Measurements from ENCODE around the gene KATNIP.
A peak's percentile ranks its signal among the peaks of the same experiment; 100 is the strongest.

KATNIP gene

DNA sequence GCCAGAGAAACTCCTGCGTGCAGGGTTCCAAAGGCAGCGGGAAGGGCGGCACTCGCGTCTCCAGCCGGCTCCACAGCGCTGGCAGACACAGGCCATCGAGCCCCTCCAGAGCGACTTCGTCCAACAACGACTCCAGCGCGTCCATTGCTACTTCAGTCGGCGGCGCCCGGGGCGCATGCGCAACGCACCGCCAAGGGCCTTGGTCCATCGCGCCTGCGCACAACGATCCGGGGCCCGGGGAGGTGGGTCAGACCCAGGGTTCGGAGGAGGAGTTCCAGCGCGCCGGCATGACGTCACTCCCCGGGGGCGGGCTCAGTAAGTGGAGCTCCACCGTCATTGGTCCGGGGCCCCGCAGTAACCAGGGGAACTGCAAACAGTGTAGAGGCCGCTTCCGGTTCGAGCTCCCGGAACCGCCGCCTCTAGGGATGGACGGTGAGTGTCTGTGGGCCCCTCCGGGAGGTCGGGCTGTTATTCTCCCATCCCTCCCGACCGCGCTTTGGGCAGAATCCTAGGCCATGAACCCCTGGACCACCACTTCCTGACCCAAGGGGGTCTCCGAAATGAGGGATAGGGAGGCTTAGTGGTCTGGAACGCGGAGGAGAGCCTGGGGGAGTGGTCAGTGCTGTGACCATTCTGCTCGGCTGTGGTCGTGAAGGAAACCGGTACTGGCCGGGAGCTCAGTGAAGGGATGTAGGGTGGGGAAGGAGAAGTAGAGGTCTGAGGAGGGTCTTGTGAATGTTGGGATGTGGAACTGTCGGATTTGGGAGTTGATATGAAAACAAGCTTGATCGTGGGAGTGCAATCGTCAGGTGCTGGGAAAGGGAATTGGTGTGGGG is at the start of gene KATNIP, which contains the start of gene GTF3C1:
Gene KATNIP (plus strand): TSS at position 399 of the 836 bp plus-strand sequence. CDS start 27 bp downstream, at position 426.
Gene GTF3C1 (minus strand): TSS at position 168 of the 836 bp plus-strand sequence. CDS start 23 bp downstream, at position 145.
- peak; percentile 99 for DNase-seq (ENCODE audit: low read depth)
- TF ChIP-seq, protein P1, sequence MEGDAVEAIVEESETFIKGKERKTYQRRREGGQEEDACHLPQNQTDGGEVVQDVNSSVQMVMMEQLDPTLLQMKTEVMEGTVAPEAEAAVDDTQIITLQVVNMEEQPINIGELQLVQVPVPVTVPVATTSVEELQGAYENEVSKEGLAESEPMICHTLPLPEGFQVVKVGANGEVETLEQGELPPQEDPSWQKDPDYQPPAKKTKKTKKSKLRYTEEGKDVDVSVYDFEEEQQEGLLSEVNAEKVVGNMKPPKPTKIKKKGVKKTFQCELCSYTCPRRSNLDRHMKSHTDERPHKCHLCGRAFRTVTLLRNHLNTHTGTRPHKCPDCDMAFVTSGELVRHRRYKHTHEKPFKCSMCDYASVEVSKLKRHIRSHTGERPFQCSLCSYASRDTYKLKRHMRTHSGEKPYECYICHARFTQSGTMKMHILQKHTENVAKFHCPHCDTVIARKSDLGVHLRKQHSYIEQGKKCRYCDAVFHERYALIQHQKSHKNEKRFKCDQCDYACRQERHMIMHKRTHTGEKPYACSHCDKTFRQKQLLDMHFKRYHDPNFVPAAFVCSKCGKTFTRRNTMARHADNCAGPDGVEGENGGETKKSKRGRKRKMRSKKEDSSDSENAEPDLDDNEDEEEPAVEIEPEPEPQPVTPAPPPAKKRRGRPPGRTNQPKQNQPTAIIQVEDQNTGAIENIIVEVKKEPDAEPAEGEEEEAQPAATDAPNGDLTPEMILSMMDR (conservative IDR thresholded peaks at IDR 0.05; ENCODE audit: low read depth, low read length), result no peak
- H3K4me3 ChIP-seq (ENCODE audit: low read depth, low read length), result peak within 1 kb of the TSS; percentile 97

DNA sequence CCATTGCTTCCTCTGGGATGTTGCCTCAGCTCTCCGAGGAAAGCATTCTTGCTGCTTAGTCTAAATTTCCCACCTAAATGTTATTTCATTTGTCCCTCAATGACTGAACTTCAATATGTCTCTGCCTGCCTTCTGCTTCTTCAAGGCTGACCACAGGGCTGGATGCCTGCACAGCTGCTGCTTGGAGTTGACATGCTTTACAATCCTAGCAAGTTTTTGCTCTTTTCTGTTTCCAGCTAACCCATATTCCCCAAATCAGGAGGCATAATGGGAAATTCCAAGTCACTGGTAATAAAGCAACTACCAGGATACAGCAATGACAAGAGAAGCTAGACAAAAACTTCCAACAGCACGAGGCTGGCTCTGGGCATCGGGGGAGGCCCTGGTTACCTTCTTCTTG is 49.1 kb upstream of the KATNIP start:
- H3K4me3 ChIP-seq (ENCODE audit: low read depth, low read length), result no peak overlapping the region
- no peak for DNase-seq (ENCODE audit: low read depth)
- TF ChIP-seq, protein P1 (conservative IDR thresholded peaks at IDR 0.05; ENCODE audit: low read depth, low read length), result no peak

DNA sequence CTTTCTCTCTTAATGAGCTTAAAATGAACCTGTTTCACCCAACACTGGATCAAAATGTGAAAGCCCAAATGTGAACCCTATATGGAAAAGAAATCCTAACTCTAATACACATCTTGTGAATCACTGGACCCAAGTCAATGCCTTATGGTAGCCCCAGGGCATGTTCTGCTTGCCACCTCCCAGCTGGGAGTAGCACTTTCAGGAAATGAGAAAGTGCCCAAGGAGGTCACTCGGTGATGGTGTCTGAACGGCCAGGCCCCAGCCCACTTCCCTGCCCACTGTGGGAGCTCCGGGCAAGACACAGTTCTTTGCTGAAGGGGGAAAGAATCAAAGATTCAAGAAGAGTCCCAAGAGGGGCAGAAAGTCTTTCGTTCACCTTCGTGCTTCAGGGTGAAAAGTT is 46.3 kb upstream of the KATNIP start:
- TF ChIP-seq, protein P1 (conservative IDR thresholded peaks at IDR 0.05; ENCODE audit: low read depth, low read length), result no peak
- no peak overlapping the region for H3K4me3 ChIP-seq (ENCODE audit: low read depth, low read length)
- no peak for DNase-seq (ENCODE audit: low read depth)

DNA sequence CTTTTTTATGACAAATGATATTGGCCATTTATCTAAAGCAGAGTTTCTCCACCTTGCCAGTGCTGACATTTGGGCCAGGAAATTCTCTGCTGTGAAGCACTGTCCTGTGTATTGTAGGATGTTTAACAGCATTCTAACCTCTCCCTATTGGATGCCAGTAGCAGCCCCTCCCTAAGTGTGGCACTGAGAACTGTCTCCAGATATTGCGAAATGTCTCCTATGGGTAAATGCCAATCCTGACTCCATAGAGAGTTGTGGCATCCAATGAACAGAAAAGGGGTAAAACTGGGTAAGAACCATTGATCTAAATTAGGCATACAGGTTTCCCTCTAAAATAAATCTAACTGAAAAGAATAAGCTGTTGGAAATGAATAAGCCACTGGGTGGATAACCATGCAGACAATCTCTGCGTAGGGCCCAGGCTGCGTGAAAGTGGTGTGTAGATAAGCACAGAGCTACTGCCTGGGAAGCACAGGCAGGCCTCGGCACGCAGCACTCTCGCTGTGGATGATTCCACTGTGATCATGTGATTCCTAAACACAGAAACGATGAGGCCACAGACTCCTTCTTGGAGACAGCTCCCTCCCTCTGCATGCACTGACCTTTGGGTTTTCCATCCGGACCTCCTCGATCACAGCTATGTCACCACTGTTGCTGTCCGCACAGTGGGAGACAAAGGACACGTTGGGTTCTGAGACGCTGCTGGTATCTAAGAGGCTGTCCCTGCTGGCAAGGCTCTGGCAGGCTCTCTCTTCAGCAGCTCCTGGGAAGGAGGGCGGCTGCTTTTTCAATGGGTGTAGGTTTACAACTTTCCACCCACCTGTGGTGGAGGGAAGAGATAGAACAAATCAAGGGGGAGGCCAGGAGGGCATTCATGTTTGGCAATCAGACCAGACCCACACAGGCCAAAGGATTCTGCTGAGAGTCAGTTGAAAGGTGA is 44.4 kb upstream of the KATNIP start:
- DNase-seq (ENCODE audit: low read depth), result no peak
- TF ChIP-seq, protein P1 (conservative IDR thresholded peaks at IDR 0.05; ENCODE audit: low read depth, low read length), result no peak
- H3K4me3 ChIP-seq (ENCODE audit: low read depth, low read length), result no peak overlapping the region

DNA sequence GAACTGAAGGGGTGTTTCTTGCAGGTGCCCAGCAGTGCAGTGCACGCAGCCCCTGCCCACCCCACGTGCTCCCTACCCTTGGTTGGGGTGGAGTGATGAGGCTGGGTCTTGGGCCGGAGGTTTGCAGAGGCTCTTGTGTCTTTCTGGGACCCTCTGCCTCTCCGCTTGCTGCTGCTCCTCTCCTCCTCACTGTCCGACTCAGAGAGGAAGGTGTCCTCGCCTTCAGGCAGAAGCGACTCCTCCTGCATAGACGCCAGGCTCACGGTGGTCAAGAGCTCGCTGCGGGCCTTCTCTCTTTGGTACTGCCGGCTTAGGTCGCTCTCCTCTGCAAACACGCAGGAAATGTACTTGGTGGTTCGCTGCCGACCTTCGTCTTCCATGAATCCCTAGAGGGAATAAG is 43.2 kb upstream of the KATNIP start:
- no peak overlapping the region for H3K4me3 ChIP-seq (ENCODE audit: low read depth, low read length)
- DNase-seq (ENCODE audit: low read depth), result no peak
- TF ChIP-seq, protein P1 (conservative IDR thresholded peaks at IDR 0.05; ENCODE audit: low read depth, low read length), result no peak

DNA sequence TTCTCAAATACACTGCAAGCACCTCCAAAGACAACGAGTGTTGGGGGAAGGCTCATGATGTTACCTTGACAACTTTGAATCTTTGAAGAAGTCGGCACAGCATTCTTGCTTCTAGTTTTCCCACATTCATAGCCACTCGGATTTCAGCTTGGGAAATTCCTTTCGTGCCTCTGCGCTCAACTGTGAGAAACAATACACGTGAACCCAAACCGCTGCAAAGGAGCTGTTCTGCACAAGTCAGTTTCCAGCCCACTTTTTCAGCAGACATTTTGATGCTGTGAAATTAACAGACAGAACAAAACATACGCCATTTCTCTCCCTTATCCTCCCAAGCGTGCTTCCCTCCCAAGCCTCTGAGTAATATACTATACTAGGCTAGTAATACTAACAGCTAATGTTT is 41.5 kb upstream of the KATNIP start:
- H3K4me3 ChIP-seq (ENCODE audit: low read depth, low read length), result no peak overlapping the region
- TF ChIP-seq, protein P1 (conservative IDR thresholded peaks at IDR 0.05; ENCODE audit: low read depth, low read length), result no peak
- no peak for DNase-seq (ENCODE audit: low read depth)
